HG02884 (cell line): ENCODE measurements around the gene ZRSR2.
"Not testable (repeated sequence)": the region's sequence is repeated elsewhere in the genome, so short reads cannot be mapped to it uniquely, and the experiment has no call there.

ENCODE experiments used
- ATAC-seq: cut with Tn5 transposase; IDR thresholded peaks from one replicate; pipeline ENCODE4 v1.9.1; 2021; ENCODE audit warnings: mild to moderate bottlenecking, moderate library complexity; ENCODE audit not compliant: unreplicated experiment

The ZRSR2 gene

DNA sequence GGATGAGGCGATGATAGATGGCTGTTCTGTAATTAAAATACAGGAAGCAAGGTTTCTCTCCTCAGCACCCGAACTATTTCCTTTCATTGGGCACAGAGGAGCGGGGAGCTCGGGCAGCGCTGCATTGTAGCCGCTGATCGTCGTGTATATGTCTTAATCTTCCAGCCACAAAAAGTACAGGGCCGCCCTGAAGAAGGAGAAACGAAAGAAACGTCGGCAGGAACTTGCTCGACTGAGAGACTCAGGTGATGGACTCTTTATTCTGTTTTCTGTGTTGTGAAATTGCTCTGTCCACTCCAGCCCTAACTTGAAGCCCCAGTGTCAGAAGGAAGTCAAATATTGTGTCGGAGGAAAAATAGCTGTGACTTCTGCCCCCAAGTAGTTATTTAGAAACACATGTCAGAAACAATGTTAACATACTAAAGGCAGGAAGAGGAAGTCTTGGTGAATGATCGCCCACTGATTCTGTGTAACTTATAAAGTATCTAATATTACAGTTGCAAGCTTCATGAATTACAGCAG, 546 bp downstream of the ZRSR2 start:
- peak; percentile 20 for ATAC-seq

DNA sequence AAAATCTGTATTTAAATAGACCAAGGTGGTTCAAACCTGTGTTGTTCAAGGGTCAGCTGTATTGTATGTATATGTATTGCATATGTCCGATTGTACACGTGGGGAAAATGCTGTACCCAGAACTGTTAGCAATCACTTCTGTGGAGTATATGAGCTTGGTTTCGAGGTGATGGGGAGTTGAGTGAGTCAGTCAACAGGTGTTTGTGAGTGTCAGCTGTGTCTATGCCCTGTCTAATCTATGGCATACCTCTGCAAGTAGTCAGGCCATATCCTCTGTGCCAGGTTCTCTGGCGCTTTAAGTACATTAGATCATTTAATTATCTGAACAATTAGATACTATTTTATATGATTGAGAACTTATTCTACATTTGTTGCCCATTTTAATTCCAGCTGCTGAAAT, 7.4 kb downstream of the ZRSR2 start:
- no peak for ATAC-seq

DNA sequence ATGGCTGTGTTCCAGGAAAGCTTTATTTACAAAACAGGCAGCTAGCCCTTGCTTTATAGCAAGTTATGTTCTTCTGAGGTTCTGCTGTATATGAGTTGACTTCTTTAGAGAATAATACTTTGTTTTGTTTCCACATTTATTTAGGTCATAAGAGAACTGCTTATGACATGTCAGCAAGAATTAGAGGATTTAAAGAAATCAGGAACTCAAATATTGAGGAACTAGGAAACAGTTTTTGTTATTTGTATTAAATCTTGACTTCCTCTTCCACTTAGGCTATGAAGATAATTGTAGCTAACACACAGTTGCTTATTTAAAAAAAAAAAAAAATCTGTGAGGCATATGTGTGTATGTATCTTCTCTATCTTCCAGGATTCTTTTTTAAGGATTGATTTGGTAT, 14.3 kb downstream of the ZRSR2 start:
- no peak for ATAC-seq

DNA sequence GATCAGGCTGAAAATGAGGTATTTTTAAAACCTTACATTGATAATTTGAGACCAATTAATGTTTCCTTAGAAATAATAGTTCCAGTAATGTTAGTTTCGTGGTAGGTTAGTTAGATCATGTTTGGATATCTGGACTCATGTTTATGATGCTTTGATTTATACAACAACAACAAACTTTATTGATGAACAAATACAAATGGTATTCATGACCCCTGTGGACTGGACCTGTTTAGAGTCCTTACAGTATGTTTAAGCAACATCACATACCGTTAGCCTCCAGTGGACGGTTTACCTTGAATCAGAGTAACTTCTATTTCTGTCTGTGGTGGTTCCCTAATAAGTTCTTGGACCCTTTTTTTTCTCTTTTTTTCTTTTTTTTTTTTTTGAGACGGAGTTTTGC, 18.0 kb downstream of the ZRSR2 start:
- no peak for ATAC-seq

DNA sequence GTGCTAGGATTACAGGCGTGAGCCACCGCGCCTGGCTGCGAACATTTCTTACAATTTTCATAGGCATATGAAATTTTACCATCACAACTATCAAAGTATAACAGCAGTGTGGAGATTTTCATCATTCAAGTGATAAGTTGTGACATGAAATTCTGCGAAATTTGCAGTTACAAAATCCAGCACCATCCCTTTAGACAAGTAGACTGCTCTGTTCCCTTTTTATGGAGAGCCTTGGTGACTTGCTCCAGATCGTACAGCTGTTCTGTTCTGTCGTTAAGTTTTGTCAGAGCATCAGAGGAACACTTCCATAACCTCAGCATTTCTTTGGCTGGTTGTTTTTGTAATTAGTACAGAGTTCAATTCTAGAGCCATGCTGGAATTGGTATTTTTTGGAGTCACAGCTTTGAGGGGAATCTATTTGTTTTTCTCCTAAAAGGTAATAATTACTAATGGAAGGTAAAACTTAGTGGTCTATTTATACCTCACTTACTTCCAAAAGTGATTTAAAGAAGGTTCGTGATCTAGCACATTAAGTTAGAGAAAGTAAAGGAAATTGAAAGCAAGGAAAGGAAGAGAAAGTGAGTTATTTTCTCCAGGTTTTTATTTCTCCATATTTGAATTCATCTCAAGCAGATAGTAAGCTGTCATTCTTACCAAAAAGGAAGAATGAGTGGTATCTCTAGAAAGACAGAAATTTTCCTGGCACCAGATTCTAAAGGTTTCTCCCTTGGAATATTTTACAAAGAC, 22.1 kb downstream of the ZRSR2 start:
- no peak for ATAC-seq

DNA sequence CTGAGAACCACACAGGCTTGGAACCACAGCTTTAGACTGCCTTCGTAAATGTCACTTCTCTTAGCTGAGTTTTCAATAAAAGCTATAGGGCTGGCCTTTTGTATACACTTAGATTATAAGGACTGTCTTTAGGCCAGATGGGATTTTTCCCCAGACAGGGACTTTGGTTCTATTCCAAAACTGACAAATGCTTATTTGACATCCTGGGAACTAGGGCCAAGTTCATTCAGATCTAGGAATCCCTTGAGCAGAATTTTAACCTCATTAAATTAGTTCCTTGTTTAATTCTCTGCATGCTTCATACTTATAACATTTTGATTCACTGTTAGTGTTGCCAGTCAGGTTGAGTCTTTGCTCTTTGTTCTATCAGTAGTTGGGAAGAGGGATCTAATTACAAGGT, 23.1 kb downstream of the ZRSR2 start:
- no peak for ATAC-seq

DNA sequence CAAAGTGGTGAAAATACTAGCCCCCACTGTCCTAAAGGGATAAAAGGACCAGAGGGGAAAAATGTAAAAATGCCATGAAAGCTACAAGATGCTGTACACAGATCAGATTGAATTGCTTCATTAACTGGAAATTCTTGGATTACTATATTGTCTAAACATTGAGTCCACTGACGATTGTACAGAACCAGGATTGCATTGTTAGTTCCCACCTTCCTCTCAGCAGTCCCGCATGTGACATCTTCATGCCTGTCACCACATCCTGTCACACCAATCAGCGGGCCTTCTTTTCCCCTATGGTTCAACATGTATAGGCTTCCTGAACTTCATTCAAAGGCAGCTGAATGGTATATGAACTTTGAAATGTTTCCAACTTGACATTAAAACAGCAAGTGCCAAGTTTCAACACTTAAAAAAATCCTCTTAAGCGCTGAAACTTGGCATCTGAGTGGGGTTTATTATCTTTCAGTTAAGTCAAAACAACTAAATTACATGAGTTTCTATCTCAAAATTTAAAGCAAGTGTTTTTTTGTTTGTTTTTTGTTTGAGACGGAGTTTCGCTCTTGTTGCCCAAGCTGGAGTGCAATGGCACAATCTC, 24.6 kb downstream of the ZRSR2 start:
- ATAC-seq = no peak

DNA sequence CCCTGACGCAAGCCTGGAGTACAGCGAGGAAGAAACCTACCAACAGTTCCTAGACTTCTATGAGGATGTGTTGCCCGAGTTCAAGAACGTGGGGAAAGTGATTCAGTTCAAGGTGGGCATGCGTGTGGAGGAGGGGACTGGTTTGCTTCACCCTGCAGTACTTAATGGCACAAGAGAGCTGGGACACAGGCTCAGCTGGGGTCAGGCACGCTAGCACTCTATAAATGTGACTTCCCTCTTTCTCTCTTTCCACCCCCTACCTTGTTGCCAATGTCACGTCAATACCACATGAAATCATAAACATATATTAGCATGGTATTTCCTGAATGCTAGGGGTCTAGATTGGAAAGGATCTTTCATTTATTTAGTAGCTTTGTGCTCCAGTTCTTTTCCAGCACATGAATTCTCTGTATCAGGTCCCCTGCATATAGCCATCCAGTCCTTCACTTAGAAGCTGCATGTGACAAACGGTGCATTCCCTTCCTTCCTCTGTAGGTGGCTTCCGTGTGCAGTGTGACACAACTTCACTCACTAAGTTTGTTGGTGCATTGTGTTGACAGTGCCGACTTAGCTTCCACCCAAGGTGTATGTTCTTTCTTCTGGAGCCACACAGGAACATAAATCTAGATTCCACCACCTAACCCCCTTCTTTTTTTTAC, 25.6 kb downstream of the ZRSR2 start:
- peak; percentile 97 for ATAC-seq

DNA sequence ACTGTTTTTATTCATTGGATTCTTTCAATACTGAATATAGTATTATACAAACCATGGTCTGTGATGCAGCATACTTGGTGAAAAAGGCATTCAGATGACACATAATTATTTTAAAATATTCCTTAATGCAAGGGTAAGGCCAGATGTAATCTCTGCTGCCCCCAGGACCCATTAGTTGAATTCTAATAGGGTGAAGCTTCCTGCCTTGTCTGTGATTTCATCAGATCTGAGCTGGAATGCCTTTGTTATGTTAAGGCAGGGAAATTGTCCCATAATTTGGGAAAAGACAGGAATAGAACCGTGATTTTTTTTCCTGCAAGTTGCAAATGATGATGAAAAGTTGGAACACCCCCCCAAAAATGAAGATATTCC, 26.1 kb downstream of the ZRSR2 start:
- ATAC-seq = no peak

DNA sequence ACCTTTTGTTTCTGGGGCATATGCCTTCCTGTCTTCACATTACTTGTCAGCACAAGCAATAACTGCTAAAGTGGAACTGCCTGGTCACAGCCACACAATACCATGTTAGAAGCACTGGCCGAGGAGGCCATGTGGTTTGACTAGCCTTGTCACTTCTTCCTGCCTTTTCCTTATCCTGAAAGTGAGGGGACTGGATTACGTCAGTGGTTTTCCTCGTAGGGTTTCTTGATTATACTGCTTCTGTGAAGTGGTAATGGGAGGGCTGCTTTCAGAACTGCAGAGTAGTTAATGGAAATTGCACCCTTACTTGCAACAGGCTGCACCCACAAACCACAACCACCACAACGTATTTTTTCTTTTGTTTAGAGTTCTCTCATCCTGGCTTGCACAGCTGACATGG, 26.6 kb downstream of the ZRSR2 start:
- ATAC-seq = no peak

DNA sequence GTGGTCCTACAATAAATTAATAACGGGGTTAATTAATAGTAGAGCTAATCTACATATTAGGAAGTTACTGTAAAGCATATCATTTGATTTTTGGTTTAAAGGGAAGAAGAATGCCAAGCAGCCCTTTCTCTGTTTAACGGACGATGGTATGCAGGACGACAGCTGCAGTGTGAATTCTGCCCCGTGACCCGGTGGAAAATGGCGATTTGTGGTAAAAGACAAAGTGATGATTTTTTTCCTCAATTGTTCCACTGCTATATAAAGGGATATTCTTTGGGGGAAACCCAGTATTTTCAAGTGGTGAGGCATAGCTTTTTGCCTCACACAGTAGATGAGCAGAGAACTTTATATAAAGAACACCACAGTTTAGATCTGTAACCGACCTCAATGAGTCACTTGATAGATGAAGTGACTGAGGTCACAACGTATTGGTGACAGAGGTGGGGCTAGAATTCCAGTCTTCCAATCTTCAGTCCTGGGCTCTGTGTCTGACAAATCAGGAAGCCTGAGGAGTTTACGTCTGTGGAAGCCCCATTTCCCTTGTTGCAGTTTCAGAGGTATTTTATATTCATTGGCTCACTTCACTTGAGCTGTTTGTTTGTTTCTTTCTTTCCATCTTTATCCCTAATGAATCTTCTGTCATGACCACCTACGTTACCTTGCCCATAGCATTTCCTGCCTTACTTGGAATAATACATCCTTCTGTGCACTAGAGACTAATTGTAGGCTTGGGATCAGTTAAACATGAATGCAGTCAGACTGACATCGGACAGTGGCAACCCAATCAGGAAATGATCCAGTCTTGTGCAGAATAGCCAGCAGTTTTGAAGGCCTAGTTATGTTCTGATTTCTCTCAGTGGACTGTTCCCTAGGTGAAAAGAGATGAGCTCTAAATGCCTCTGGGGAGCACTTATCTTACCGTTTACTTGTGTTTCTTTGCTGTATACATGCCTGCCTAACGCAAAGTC, 30.1 kb downstream of the ZRSR2 start:
- no peak for ATAC-seq

DNA sequence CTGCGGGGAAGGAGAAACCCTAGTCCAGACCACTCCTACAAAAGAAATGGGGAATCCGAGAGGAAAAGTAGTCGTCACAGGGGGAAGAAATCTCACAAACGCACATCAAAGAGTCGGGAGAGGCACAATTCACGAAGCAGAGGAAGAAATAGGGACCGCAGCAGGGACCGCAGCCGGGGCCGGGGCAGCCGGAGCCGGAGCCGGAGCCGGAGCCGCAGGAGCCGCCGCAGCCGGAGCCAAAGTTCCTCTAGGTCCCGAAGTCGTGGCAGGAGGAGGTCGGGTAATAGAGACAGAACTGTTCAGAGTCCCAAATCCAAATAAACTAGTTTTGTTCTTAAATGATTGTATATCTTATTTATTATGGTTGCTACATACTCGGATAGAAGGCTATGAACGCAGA, 32.6 kb downstream of the ZRSR2 start:
- ATAC-seq = no peak

DNA sequence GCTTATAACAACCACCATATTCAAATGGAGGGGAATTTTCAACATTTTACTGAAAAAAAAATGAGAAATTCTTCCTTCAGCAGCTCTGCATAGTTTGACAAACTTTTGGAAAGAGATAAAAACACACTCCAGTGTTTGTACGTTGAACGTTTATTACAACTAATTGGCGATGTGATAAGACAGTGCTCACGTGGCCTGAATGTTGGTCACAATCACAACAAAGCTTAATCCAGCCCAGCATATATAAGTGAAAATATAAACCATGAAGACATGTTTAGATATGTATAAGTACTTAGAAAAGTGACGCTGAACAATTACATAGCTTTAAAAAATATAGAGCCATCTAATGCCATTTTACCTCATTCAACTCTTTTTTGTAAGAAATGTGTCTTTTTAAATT, 35.7 kb downstream of the ZRSR2 start:
- no peak for ATAC-seq

DNA sequence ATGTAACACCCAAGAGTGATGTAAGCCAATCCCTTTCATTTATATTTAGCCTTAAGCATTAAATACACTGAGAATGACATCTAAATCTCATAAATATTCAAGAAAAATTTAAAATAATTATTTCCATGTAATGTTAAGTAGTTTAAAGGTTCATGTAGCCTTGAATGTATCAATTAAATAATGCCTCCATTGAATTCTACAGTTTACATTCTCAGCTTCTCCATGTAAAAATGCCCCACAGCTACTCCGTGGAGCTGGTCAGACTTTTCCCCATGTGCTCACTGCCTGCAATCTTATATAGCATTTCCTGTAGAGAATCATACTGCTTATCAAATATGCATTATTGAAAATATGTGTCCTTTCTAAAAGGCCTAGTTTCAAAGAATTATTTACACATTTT, 38.9 kb downstream of the ZRSR2 start:
- no peak for ATAC-seq

DNA sequence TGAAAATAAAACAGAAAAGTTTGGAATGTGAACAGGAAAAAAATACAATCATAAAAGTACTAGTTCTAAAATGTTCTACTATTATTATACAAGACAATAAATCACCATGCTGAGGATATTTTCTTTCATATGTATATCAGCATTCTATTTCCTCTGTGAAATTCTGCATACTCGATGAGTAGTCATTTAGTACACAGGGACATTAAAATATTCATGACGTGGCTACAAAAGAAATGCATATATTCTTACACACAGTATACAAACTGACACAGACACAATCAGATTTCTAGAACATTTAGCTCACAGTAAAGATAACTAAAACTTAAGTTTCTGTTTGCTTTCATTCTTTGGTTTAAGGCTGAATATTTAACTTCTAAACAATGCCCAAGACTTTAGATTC, 41.1 kb downstream of the ZRSR2 start:
- not testable (repeated sequence) for ATAC-seq

DNA sequence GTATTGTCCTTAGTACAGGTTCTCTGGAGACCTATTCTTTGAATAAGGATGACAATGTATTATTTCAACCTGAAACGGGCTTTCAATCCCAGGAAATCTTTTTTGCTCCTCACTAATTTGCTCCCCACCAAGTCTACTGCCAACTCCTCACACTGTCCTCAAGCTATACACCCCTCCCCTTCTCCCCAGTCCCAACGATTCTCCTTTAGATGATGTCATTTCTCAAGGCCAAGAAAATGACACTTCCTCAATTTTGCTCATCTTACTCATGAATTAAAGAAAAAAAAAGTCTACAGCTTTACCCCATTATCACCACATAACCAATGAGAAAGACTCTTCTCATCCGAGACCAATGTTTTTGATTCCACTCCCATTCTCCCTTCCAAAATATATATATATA, 43.8 kb downstream of the ZRSR2 start:
- no peak for ATAC-seq

DNA sequence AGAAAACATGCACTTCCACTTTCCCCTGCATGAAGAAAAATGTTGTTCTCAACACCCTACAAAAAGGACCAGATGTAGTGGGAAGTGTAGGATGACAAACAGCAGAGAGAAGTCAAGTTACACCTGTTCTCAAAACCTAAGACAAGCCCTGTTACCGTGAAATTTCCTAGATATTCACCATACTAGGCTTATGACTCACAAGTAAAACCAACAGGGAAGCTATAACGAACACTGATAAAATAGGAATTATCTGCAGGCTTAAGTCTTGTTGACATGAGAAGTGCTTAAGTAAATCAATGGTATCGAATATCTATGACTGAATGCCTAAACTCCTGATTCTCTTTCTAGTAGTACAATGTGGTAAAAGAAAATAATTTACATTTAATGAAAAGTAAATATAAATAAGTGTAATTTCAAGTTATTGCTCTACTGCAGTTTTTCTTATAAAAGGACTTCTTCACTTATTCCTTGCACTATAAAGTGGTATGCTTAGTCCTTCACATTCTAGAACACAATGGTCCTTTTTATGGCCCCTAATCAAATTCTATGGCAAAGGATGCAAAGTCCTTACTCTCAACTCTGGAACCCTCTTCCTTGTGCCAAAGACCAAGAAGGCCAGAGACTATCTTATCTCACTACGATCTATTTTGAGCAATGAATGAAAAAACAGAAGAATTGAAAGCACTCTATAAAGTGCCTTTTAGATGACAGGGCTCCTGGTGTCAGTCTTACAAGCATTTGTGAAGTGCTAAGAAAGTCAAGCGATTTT, 44.7 kb downstream of the ZRSR2 start:
- no peak for ATAC-seq

DNA sequence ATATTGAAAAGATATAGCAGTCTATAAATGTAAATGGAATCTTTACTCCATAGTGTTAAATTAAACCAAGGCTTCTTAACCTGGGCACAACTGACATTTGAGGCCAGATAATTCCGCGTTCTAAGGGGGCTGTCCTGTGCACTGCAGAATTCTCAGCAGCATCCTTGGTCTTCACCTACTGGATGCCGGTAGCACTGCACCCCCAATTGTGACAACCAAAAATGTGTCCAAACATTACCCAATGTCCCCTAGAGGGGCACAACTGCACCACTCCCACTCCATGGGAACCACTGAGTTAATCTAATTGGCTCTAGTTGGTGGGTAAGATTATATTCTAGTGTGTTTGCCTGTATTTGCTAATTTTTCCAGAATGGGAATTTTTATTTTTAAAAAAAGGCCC, 47.7 kb downstream of the ZRSR2 start:
- ATAC-seq = no peak

DNA sequence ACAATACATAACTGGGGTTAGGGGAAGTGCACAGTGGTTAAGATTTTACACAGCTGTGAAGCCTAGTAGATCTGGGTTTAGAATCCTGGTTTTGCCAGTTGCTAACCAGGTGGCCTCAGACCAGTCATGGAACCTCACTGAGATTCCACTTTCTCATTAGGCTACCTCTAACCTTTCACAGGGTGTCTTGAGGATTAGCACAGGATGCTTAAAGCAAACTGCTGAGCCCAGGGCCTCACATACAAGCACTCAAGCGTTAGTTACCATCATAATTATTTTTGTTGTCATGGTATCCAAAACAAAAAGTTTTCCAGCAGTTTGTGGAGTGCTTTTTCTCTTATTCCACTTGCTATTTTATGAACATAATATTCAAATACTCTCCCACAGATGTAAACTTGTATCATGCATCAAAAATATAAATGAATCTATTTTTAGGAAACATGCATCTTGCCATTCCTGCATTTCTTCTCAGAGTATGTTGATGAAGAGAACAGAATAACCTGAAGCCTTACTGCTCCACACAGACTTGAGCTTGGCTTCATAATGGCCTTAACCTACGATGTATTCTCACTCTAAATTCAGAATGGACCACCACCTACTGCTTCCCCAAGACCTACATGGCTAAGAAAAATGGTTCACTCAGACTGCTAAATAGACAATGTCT, 51.7 kb downstream of the ZRSR2 start:
- no peak for ATAC-seq

DNA sequence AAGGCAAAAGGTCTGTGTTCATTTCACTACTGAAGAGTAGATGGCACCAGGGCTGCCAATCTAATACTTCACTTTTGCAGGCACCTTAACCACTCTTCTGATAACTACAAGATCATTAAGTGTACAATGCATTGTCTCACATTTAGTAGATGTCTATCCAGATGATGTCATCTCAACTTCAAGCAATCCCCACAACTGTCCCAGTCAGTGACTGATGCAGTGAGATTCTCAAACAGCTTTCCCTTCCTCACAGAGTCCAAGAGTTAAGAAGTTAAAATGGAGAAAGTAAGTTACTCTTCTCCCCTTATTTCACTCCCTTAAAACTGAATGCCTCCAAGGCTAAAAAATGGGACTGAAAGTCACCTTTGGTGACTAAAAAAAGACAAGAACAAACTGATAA, 53.7 kb downstream of the ZRSR2 start:
- no peak for ATAC-seq
